ENCODE results near the gene PLA2G10. TPM values are rescaled to one million over a fixed set of nuclear protein-coding genes. Genes with fewer than 3 reads are reported as not detected.
A peak's percentile ranks its signal among the peaks of the same experiment; 100 is the strongest.
"Not testable (repeated sequence)": the region's sequence is repeated elsewhere in the genome, so short reads cannot be mapped to it uniquely, and the experiment has no call there.

PLA2G10 gene
- total RNA-seq, 1 donor from 2014 or later: not detected

GRCh38 chr16:14667347-14668266 lies 26.5 kb downstream of the PLA2G10 start:
- no peak for DNase-seq (ENCODE audit: low spot score)

DNA sequence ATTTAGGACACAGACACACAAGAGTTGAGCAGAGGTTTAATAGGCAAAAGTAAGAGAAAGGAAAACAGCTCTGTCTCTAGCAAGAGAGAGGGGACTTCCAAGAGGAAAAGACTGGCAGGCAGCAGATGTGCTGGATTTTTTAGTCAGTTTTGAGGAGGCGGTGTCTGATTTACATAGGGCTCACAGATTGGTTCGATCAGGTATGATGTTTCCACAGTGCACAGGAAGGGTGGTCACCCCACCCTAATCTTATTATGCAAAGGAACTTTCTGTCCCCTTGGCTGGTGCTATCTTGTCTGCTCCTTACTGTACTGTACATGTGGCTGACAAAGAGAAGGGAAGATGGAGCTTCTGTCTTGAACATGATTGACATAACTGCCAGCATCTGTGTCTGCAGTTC lies 36.0 kb downstream of the PLA2G10 start:
- no peak for DNase-seq (ENCODE audit: low spot score)

DNA sequence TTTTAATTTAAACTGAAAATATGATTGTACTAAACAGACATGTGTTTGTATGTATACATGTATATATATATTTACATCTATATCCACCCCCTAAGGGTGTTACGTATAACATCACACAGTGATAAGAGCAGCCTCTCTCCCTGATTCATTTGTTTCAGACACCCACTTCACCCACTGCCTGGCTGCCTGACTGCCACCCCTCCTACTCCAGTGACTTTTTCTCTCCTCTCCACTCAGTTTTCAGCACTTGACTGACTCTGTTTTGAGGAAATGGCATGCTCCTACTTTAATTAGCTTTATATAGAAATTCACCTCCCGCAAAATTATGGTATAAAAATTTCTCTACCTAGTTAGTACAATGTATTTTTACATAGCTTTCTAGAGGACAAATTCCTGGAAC lies 41.4 kb downstream of the PLA2G10 start:
- DNase-seq (ENCODE audit: low spot score): no peak

DNA sequence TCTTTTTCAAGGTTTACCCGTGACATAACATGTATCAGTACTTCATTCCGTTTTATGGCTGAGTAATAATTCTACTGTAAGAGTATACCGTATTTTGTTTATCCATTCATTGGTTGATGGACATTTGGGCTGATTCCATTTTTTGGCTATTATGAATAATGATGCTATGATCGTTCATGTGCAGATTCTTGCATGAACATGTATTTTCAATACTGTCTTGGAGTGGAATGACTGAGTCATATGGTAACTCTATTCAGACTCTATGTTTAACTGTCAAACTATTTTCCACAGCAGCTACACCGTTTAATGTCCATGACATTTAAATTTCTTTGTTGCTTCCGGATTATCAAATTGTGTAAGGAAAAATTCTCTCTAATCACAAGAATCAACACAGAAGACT lies 43.5 kb downstream of the PLA2G10 start:
- DNase-seq (ENCODE audit: low spot score): no peak

- peak; percentile 60 for DNase-seq (ENCODE audit: low spot score)
Observed at GRCh38 chr16:14649816-14650215, 44.3 kb downstream of the PLA2G10 start.

- peak; percentile 78 for DNase-seq (ENCODE audit: low spot score)
Observed at GRCh38 chr16:14641926-14642325, 52.2 kb downstream of the PLA2G10 start.

GRCh38 chr16:14641206-14641605 lies 52.9 kb downstream of the PLA2G10 start:
- DNase-seq (ENCODE audit: low spot score): peak; percentile 9

- peak; percentile 62 for DNase-seq (ENCODE audit: low spot score)
Observed at GRCh38 chr16:14640538-14640937, 53.6 kb downstream of the PLA2G10 start.

- DNase-seq (ENCODE audit: low spot score): not testable (repeated sequence)
Observed at GRCh38 chr16:14636951-14637240, 57.2 kb downstream of the PLA2G10 start.

DNA sequence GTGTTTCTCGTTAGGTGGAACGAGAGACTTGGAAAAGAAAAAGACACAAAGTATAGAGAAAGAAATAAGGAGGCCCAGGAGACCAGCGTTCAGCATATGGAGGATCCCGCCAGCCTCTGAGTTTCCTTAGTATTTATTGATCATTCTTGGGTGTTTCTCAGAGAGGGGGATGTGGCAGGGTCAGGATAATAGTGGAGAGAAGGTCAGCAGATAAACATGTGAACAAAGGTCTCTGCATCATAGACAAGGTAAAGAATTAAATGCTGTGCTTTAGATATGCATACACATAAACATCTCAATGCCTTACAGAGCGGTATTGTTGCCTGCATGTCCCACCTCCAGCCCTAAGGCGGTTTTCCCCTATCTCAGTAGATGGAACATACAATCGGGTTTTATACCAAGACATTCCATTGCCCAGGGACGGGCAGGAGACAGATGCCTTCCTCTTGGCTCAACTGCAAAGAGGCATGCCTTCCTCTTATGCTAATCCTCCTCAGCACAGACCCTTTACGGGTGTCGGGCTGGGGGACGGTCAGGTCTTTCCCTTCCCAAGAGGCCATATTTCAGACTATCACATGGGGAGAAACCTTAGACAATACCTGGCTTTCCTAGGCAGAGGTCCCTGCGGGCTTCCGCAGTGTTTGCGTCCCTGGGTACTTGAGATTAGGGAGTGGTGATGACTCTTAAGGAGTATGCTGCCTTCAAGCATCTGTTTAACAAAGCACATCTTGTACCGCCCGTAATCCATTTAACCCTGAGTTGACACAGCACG lies 57.7 kb downstream of the PLA2G10 start:
- DNase-seq (ENCODE audit: low spot score): peak; percentile 39

DNA sequence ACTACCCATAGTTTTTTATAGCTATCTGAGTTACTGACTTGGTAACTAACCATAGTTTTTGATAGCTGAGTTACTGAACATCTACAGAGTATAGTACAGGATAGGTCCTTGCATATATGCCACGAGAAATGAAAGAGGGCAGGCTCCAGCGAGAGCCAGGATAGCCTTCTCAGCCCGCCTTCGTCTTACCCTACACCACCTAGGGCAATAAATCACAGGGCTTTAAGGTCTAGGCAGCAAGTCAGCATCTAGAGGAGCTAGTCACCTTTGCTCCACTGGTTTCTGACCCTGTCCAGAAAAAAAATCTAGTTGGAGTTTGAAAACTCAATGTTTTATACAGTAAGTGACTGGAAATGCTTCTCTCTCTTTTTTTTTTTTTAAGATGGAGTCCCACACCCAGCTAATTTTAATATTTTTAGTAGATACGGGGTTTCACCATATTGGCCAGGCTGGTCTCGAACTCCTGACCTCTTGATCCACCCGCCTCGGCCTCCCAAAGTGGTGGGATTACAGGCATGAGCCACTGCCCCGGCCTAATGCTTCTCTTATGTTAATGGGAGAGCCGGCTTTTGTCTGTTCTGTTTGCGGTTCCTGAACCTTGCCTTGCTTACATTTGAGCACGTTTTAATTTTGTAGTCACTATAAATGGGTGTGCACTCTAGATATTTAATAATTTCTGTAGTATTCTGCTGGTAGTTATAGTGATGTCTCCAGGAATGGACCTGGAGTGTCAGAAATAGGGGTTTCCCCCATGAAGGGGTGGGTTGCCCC lies 58.5 kb downstream of the PLA2G10 start:
- peak; percentile 43 for DNase-seq (ENCODE audit: low spot score)

- DNase-seq (ENCODE audit: low spot score): peak; percentile 24
Observed at GRCh38 chr16:14634389-14634725, 59.8 kb downstream of the PLA2G10 start.

DNA sequence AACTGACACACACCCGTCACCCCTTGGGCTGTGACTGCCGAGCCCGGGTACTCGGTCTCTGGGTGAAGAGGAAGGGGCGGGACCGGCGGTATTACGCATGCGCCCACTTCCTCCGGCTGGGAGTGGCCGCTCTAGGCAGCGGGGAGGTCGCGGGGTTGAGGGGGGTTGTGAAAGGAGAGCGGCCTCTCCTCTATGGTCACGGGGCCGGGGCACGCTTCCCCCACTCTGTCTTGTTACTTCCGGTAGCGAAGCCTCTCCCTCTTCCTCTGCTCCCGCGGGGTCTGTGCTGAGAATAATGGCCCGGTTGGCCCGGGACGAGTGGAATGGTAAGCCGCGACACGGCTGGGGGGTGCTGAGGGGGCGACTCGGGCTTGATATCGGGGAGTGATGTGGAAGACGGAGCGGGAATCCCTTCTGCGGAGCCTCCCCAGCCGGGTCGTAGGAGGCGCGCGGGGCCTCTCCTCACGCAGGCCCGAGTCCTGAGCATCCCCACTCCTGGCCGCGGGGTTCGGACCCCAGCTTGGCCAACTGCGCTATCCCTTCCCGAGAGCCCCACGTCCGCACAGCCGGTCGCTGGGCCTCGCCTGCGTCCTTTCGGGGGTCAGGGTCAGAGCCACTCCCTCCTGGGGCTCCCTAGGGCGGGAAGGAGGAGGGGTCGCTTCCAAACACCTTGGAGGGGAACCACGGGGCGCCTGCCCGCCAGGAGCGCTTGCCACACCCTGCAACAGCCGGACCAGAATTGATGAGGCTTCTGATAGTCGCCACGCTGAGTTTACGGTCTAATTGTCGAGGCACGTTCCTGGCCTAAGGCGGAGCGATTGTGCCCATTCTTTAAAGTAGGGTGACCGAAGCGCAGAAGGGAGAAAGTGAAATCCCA lies 61.2 kb downstream of the PLA2G10 start, which contains the start of gene BFAR:
BFAR (plus strand) TSS at position 259 of the 877 bp plus-strand sequence. CDS start 11,396 bp downstream, outside the sequence.
- peak; percentile 100 for DNase-seq (ENCODE audit: low spot score)

DNA sequence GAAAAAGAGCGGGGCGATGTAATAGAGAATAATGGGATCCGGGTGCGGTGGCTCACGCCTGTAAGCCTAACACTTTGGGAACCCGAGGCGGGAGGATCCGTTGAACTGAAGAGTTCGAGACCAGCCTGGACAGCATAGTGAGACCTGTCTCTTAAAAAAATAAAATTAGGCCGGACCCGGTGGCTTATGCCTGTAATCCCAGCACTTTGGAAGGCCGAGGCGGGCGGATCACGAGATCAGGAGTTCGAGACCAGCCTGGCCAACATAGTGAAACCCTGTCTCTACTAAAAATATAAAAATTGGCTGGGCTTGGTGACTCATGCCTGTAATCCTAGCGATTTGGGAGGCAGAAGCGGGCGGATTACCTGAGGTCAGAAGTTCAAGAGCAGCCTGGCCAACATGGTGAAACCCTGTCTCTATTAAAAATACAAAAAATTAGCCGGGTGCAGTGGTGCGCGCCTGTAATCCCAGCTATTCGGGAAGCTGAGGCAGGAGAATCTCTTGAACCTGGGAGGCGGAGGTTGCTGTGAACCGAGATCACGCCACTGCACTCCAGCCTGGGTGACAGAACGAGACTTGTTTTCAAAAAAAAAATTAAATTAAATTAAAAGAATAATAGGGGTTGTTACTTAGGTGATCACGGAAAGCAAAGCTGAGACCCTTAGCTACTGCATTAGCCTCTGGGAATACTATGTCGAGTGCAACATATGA lies 63.3 kb downstream of the PLA2G10 start:
- DNase-seq (ENCODE audit: low spot score): not testable (repeated sequence)

DNA sequence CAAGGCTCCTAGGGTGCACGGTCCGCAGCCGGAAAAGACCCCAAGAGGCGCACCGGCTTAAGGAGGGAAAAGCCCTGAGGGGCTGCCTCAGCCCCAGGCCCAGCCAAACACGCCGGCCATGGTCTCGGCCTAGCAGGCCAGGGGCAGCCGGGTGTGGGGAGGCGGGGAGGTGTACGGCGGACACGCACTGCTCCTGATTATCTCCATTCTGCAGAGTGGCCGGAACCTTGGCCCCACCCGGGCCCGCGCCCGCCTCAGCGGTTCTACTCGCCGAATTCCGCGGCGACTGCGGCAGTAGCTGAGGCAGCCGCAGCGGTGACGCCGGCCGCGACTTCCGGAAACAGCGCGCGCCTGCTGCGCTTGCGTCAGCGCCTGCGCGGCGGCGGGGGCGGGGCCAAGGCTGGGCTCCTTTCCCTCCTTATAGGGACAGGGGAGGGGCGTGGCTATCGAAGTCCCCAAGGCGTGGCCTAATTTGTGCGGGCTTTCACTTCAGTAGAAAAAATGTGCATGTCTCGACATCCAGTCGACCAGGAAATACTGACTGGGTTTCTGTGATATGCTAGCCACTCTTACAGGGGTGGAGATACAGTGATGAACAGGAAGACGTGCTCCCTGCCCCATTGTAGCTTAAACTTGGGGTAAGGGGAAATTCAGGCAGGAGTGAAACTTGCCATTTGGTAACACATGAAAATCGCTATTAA lies 64.0 kb downstream of the PLA2G10 start, which contains the start of gene PARN:
PARN (minus strand) TSS at position 342 of the 701 bp plus-strand sequence; CDS start at position 207, 135 bp downstream.
- DNase-seq (ENCODE audit: low spot score): peak; percentile 98

- no peak for DNase-seq (ENCODE audit: low spot score)
Observed at GRCh38 chr16:14629612-14629918, 64.5 kb downstream of the PLA2G10 start.

DNA sequence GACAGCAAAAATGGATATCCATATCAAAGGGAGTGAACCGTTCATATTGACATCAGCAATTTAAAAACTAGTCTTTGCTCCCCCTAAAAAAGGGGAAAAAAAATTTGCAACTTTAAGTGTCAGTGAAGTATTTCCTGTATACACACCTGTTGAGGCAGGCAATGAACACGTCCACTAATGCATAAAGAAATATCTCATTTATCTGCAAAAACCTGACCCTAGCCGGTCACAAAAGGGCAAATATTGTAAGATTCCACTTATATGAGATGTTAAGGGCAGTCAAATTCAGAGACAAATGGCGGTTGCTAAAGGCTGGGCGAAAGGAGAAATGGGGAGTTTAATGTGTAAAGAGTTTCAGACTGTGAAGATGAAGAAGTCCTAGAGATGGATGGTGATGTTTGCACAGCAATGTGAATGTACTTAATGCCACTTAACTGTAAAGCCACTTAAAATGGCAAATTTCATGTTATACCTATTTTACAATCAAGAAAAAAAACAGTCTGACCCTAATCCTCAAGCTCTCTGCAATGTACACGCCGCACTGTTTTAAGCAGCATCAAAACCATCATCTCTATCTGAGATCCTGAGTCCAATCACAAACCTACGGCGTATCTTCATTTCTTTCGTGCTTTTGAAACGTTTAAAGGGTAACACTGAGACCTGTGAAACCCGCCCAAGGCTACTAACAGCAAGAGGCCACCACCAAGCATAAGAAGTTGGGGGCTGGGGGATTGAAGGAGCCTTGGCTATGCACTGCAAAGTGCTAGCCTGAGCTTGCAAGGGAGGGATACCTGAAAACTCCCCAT lies 65.1 kb downstream of the PLA2G10 start:
- DNase-seq (ENCODE audit: low spot score): no peak

GRCh38 chr16:14627078-14627477 lies 67.0 kb downstream of the PLA2G10 start:
- no peak for DNase-seq (ENCODE audit: low spot score)
